ENCODE data around the gene ZNF610. TPM values are rescaled to one million over a fixed set of nuclear protein-coding genes. Genes with fewer than 3 reads are reported as not detected.
"Not testable (repeated sequence)": the region's sequence is repeated elsewhere in the genome, so short reads cannot be mapped to it uniquely, and the experiment has no call there.

Gene ZNF610
- total RNA-seq (2014; rRNA removed; shearing (Covaris generic); ENCODE audit: low replicate concordance) = 12.6 and 20.1 TPM in 2 replicates

DNA sequence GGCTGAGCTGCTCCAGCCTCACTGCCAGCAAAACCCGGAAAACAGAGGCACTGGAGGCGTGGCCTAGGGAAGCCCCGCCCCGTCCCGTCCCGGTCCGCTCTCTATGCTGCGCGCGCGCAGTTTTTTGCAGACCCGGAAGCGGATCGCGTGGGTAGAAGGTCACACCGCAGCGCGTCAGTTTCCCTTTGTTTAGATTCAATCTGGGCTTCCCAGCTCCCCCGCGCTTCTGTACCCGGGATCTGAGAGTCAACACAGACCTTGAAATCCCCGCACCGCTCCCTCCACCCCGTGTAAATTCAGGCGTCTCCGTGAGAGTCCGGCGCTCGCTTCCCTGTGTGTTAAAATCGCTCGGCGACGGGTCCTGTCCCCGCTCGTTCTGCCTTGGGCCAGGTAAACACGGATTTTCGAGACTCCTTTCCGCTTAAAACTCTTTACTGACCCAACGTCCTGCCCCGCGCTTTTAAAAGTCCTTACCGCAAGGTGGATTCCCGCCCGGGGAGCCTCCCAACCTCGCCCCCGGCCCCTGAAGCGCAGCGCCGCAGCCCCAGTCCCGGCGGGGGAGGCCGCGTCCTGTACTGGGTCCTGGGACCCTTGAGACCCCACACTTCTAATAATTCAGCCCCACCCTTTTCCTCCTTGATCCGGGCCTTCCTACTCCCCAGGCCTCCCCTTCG lies at the start of gene ZNF610:
TSS of gene ZNF610 (plus strand) at position 127 of the 674 bp plus-strand sequence. CDS start 12,930 bp downstream, outside the sequence.
- no peaks in the 10 kb centered on the region for H3K27me3 ChIP-seq (ENCODE audit: low read length)
- peak within 1 kb of the TSS; percentile 87 for H3K4me2 ChIP-seq (ENCODE audit: low read depth, low read length, poor library complexity, severe bottlenecking)
- DNase-seq = peak; percentile 97
- H4K20me1 ChIP-seq (ENCODE audit: insufficient read depth, low read depth, low read length) = no peaks in the 10 kb centered on the region
- H3K27ac ChIP-seq (ENCODE audit: low read length) = peak within 1 kb of the TSS; percentile 46; the same call in 1 of the 2 replicates
- peaks cover 9% of the 10 kb centered on the region; the same call in 1 of the 2 replicates for H3K9me3 ChIP-seq (ENCODE audit: low read length)
- no peak within 1 kb of the TSS; the same call in 1 of the 2 replicates for H2AFZ ChIP-seq (ENCODE audit: low read length)
- H3K9ac ChIP-seq (ENCODE audit: low read length) = peak within 1 kb of the TSS; percentile 90
- peaks cover 5% of the 10 kb centered on the region for H3K4me1 ChIP-seq (ENCODE audit: low read length)
- peak within 1 kb of the TSS; percentile 86 for H3K4me3 ChIP-seq (ENCODE audit: low read length)
- H3K9me2 ChIP-seq (replicated peaks; ENCODE audit: insufficient read depth, low read length) = no peaks in the 10 kb centered on the region
- peaks cover 18% of the 10 kb centered on the region for H3K36me3 ChIP-seq (ENCODE audit: insufficient read depth, low read length)
- H3K79me2 ChIP-seq (ENCODE audit: low read length) = peaks cover 24% of the 10 kb centered on the region

DNA sequence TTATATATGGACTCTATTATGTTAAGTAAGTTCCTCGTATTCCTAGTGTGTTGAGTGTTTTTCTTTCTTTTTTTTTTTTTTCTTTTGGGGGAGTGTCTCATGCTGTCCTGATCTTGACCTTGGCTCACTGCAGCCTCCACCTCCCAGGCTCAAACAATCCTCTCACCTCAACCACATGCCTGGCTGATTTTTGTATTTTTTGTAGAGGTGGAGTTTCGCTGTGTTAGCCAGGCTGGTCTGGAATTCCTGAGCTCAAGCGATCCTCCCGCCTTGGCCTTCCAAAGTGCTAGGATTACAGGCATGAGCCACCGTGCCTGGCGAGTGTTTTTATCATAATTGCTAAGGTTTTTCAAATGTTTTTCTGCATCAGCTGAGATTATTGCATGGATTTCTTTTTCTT lies 49.8 kb upstream of the ZNF610 start:
- Histone ChIP-seq H3K79me2 (ENCODE audit: low read length) (peaks cover 50% of the 10 kb centered on the region), H3K4me1 (ENCODE audit: low read length) (no peaks in the 10 kb centered on the region), H4K20me1 (ENCODE audit: insufficient read depth, low read depth, low read length) (0 out of 2 replicates have a peak, but pooled peaks cover 3% of the 10 kb centered on the region), H3K9me3 (ENCODE audit: low read length) (no peaks in the 10 kb centered on the region), H3K27me3 (ENCODE audit: low read length) (no peaks in the 10 kb centered on the region), H3K4me3 (ENCODE audit: low read length) (no peak overlapping the region), H3K4me2 (ENCODE audit: low read depth, low read length, poor library complexity, severe bottlenecking) (no peak overlapping the region), H3K9ac (ENCODE audit: low read length) (no peak overlapping the region), H2AFZ (ENCODE audit: low read length) (no peak overlapping the region), H3K9me2 (replicated peaks; ENCODE audit: insufficient read depth, low read length) (no peaks in the 10 kb centered on the region), H3K27ac (ENCODE audit: low read length) (no peak overlapping the region), H3K36me3 (ENCODE audit: insufficient read depth, low read length) (peaks cover 88% of the 10 kb centered on the region)
- DNase-seq = no peak

DNA sequence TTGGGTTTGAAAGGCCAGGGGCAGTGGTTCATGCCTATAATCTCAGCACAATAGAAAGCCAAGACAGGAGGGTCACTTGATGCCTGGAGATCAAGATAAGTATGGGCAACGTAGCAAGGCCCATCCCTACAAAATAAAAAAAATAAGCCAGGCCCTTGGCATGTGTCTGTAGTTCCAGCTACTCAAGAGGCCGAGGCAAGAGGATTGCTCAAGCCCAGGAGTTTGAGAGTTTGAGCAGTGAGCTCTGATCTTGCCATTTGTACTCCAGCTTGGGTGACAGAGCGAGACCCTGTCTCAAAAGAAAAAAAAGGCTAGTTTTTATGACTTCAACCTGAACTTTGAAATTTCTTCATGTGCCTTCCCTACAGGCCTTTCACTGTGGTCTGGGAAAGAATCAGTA lies 44.3 kb upstream of the ZNF610 start:
- no peaks in the 10 kb centered on the region for H3K9me3 ChIP-seq (ENCODE audit: low read length)

DNA sequence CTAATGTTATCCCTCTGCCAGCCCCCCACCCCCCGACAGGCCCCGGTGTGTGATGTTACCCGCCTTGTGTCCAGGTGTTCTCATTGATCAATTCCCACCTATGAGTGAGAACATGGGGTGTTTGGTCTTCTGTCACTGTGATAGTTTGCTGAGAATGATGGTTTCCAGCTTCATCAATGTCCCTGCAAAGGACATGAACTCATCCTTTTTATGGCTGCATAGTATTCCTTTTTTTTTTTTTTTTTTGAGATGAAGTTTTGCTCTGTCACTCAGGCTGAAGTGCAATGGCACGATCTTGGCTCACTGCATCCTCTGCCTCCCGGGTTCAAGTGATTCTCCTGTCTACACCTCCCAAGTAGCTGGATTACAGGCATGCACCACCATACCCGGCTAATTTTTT lies 43.1 kb upstream of the ZNF610 start:
- not testable (repeated sequence) for H4K20me1 ChIP-seq (ENCODE audit: insufficient read depth, low read depth, low read length); H3K79me2 ChIP-seq (ENCODE audit: low read length); H3K4me3 ChIP-seq (ENCODE audit: low read length); H3K9me3 ChIP-seq (ENCODE audit: low read length); DNase-seq; H3K27me3 ChIP-seq (ENCODE audit: low read length); H3K27ac ChIP-seq (ENCODE audit: low read length); H3K4me2 ChIP-seq (ENCODE audit: low read depth, low read length, poor library complexity, severe bottlenecking); H2AFZ ChIP-seq (ENCODE audit: low read length); H3K9ac ChIP-seq (ENCODE audit: low read length); H3K9me2 ChIP-seq (replicated peaks; ENCODE audit: insufficient read depth, low read length)
- peaks cover 39% of the 10 kb centered on the region for H3K36me3 ChIP-seq (ENCODE audit: insufficient read depth, low read length)
- peaks cover 11% of the 10 kb centered on the region for H3K4me1 ChIP-seq (ENCODE audit: low read length)

More for the DNA sequence above, 44.3 kb upstream of the ZNF610 start:
- Histone ChIP-seq H2AFZ (ENCODE audit: low read length) (no peak overlapping the region), H4K20me1 (ENCODE audit: insufficient read depth, low read depth, low read length) (no peaks in the 10 kb centered on the region), H3K36me3 (ENCODE audit: insufficient read depth, low read length) (peaks cover 43% of the 10 kb centered on the region), H3K4me2 (ENCODE audit: low read depth, low read length, poor library complexity, severe bottlenecking) (no peak overlapping the region), H3K4me3 (ENCODE audit: low read length) (no peak overlapping the region), H3K9me2 (replicated peaks; ENCODE audit: insufficient read depth, low read length) (no peaks in the 10 kb centered on the region), H3K79me2 (ENCODE audit: low read length) (no peaks in the 10 kb centered on the region), H3K9ac (ENCODE audit: low read length) (no peak overlapping the region), H3K27ac (ENCODE audit: low read length) (no peak overlapping the region), H3K4me1 (ENCODE audit: low read length) (peaks cover 6% of the 10 kb centered on the region), H3K27me3 (ENCODE audit: low read length) (no peaks in the 10 kb centered on the region)
- DNase-seq = no peak

DNA sequence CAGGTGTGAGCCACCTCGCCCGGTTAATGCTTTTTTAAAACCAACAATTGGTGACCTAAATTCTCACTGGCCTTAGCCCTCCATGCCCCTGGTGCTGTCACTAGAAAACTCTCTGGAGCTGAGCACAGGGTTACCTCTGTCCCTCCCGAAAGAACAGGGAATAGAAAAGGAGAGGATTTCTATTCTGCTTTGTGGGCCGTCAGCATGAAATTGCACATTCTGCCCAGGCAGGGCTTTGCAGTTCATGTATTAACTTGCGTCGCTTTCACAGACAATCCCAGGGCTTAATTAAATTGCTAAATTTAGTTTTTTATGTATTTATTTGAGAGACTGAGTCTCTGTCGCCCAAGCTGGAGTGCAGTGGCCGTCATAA lies 39.7 kb upstream of the ZNF610 start:
- peak overlapping the region; percentile 84 for H3K4me3 ChIP-seq (ENCODE audit: low read length)
- H4K20me1 ChIP-seq (ENCODE audit: insufficient read depth, low read depth, low read length) = no peaks in the 10 kb centered on the region
- H3K9me2 ChIP-seq (replicated peaks; ENCODE audit: insufficient read depth, low read length) = no peaks in the 10 kb centered on the region
- H3K27ac ChIP-seq (ENCODE audit: low read length) = no peak overlapping the region
- H3K9me3 ChIP-seq (ENCODE audit: low read length) = peaks cover 26% of the 10 kb centered on the region
- H2AFZ ChIP-seq (ENCODE audit: low read length) = peak overlapping the region; percentile 90; the same call in 1 of the 2 replicates
- H3K36me3 ChIP-seq (ENCODE audit: insufficient read depth, low read length) = peaks cover 46% of the 10 kb centered on the region
- H3K9ac ChIP-seq (ENCODE audit: low read length) = peak overlapping the region; percentile 71
- peaks cover 13% of the 10 kb centered on the region for H3K4me1 ChIP-seq (ENCODE audit: low read length)
- H3K79me2 ChIP-seq (ENCODE audit: low read length) = peaks cover 42% of the 10 kb centered on the region
- H3K4me2 ChIP-seq (ENCODE audit: low read depth, low read length, poor library complexity, severe bottlenecking) = peak overlapping the region; percentile 100
- no peaks in the 10 kb centered on the region for H3K27me3 ChIP-seq (ENCODE audit: low read length)
- no peak for DNase-seq

DNA sequence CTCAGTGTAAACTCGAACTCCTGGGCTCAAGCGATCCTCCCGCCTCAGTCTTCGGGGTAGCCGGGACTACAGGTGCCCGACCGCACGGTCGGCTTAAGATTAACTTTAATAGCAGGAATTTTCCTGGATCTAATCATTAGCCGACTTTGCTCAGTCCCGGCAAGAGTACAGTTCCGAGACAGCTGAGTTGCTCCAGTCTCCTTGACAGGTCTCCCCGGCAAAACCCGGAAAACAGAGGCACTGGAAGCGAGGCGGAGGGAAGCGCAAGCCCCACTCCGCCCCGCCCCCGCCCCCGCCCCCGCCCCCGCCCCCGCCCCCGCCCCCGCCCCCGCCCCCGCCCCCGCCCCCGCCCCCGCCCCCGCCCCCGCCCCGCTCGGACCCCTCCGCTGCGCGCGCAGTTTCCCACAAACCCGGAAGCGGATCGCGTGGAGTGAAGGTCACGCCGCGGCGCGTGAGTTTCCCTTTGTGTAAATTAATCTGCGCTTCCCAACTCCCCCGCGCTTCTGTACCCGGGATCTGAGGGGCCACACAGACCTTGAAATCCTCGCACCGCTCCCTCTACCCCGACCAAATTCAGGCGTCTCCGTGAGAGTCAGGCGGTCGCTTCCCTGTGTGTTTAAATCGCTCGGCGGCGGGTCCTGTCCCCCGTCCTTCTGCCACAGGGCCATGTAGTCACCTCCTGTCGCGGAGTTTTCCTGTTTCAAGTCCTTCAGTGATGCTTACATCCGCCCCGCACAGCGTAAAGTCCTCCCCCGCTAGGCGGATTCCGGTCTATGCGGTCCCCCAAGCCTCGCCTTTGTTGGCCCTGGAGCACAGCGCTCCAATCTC lies 39.1 kb upstream of the ZNF610 start, which contains the start of gene ZNF480:
TSS of gene ZNF480 (plus strand) at position 397 of the 828 bp plus-strand sequence. CDS start 3,244 bp downstream, outside the sequence.
- peak within 1 kb of the TSS; percentile 89 for H3K9ac ChIP-seq (ENCODE audit: low read length)
- peak within 1 kb of the TSS; percentile 84 for H3K4me3 ChIP-seq (ENCODE audit: low read length)
- no peaks in the 10 kb centered on the region for H3K27me3 ChIP-seq (ENCODE audit: low read length)
- no peaks in the 10 kb centered on the region for H4K20me1 ChIP-seq (ENCODE audit: insufficient read depth, low read depth, low read length)
- DNase-seq = peak; percentile 97
- peaks cover 48% of the 10 kb centered on the region for H3K79me2 ChIP-seq (ENCODE audit: low read length)
- peak within 1 kb of the TSS; percentile 90; the same call in 1 of the 2 replicates for H2AFZ ChIP-seq (ENCODE audit: low read length)
- peak within 1 kb of the TSS; percentile 63 for H3K27ac ChIP-seq (ENCODE audit: low read length)
- peaks cover 50% of the 10 kb centered on the region for H3K36me3 ChIP-seq (ENCODE audit: insufficient read depth, low read length)
- peaks cover 31% of the 10 kb centered on the region for H3K9me3 ChIP-seq (ENCODE audit: low read length)
- H3K4me2 ChIP-seq (ENCODE audit: low read depth, low read length, poor library complexity, severe bottlenecking) = peak within 1 kb of the TSS; percentile 100
- H3K4me1 ChIP-seq (ENCODE audit: low read length) = peaks cover 13% of the 10 kb centered on the region
- H3K9me2 ChIP-seq (replicated peaks; ENCODE audit: insufficient read depth, low read length) = no peaks in the 10 kb centered on the region

DNA sequence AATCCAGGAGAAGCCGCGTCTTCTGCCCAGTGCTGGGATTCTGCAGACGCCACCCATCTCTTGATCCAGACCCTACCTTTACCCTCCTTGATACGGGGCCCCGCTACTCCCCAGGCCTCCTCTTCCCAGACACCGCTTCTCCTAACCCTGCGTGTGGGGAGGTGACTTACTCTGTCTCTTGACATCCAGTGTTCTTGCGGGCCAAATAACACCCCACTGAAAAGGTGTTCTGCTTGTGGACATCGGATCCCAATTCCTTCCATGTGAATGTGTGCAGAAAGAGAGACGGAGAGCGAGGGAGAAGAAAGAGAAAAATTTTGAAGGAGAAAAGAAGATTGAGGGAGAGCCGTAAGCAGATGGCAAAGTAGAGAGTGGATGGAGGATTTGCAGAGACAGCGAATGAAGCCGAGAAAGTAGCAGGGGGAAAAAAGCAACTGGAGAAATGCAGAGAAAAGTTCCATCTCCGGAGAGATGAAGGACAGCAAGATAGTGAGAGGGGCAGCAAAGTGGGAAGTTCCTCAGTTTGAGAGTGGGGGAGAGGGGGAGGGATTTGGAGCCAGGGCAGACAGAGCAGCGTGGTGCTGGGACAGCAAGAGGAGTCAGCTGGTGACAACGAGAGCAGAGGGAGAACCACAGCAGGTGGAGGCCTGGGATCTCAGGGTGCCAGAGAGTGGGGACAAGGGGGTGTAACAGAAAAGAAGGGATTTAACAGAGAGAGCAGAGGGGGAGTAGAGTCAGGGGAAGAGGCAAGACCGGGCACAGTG lies 38.3 kb upstream of the ZNF610 start:
- peaks cover 52% of the 10 kb centered on the region for H3K36me3 ChIP-seq (ENCODE audit: insufficient read depth, low read length)
- H3K9ac ChIP-seq (ENCODE audit: low read length) = peak overlapping the region; percentile 89
- H3K4me1 ChIP-seq (ENCODE audit: low read length) = peaks cover 13% of the 10 kb centered on the region
- no peaks in the 10 kb centered on the region for H3K27me3 ChIP-seq (ENCODE audit: low read length)
- H4K20me1 ChIP-seq (ENCODE audit: insufficient read depth, low read depth, low read length) = no peaks in the 10 kb centered on the region
- no peaks in the 10 kb centered on the region for H3K9me2 ChIP-seq (replicated peaks; ENCODE audit: insufficient read depth, low read length)
- no peak for DNase-seq
- peaks cover 38% of the 10 kb centered on the region for H3K9me3 ChIP-seq (ENCODE audit: low read length)
- peak overlapping the region; percentile 72 for H3K4me3 ChIP-seq (ENCODE audit: low read length)
- peaks cover 56% of the 10 kb centered on the region for H3K79me2 ChIP-seq (ENCODE audit: low read length)
- H2AFZ ChIP-seq (ENCODE audit: low read length) = no peak overlapping the region
- H3K4me2 ChIP-seq (ENCODE audit: low read depth, low read length, poor library complexity, severe bottlenecking) = peak overlapping the region; percentile 83
- H3K27ac ChIP-seq (ENCODE audit: low read length) = peak overlapping the region; percentile 63; the same call in 1 of the 2 replicates

Measured in Karpas-422 (cell line).